Ectodermal cell (in vitro differentiated cells): ENCODE data around the gene COQ7.

Experiments used
- H3K27ac ChIP-seq: 2 replicates; pipeline ENCODE4 v1.7.0; 2013; ENCODE audit warnings: mild to moderate bottlenecking, low read depth, low read length; ENCODE audit not compliant: insufficient read depth, poor library complexity, severe bottlenecking
- H3K27me3 ChIP-seq: 2 replicates; pipeline ENCODE4 v1.7.0; 2013; ENCODE audit warnings: mild to moderate bottlenecking, low read length; ENCODE audit not compliant: insufficient read depth, control insufficient read depth, poor library complexity, severe bottlenecking
- H3K36me3 ChIP-seq: one replicate; pipeline ENCODE4 v1.7.0; 2013; ENCODE audit warnings: low read length; ENCODE audit not compliant: control insufficient read depth, insufficient read depth
- H3K4me1 ChIP-seq: one replicate; pipeline ENCODE4 v1.7.0; 2013; ENCODE audit warnings: low read length; ENCODE audit not compliant: control insufficient read depth, insufficient read depth
- H3K4me3 ChIP-seq: 2 replicates; pipeline ENCODE4 v1.7.0; 2013; ENCODE audit warnings: low read depth, low read length, control low read depth; ENCODE audit not compliant: insufficient read depth
- H3K9me3 ChIP-seq: 2 replicates; pipeline ENCODE4 v1.7.0; 2013; ENCODE audit warnings: mild to moderate bottlenecking, low read length, moderate library complexity; ENCODE audit not compliant: control insufficient read depth
- WGBS, 2 experiments: methylation state at CpG; one replicate each; pipeline ENCODE4 v1.1.7; 2013; ENCODE audit warnings: missing lambda C conversion rate in 2 of 2; 5-methylcytosine and 5-hydroxymethylcytosine counted together

Gene COQ7

DNA sequence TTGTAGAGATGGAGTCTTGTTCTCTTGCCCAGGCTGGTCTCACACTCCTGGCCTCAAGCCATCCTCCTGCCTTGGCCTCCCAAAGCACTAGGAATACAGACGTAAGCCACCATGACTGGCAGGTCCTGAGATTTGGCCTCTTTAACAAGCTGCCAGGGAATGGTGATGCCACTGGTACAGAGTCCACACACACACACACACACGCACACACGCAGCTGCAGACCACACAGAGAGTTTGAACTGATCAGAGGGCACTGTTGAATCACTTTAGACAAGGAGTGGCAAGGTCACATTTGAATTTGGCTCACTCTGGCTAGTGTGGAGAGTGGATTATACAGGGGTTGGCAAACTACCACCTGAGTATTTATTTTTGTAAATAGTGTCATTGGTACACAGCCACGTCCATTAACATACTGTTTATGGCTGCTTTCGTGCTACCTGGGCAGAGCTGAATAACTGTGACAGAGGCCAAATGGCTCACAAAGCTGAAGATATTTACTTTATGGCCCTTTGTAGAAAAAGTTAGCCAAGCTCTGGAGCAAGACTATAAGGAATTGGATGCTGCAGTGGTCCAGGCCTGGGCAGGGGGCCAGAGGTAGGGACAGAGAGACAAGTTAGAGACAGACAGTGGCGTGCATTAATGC is 56.2 kb downstream of the COQ7 start:
- Histone ChIP-seq H3K27me3 (no peaks in the 10 kb centered on the region), H3K36me3 (no peaks in the 10 kb centered on the region), H3K27ac (no peak overlapping the region), H3K4me3 (no peak overlapping the region), H3K9me3 (no peaks in the 10 kb centered on the region), H3K4me1 (no peaks in the 10 kb centered on the region)
- 91 to 97% methylated on average over 6 of the region's 6 CpGs for WGBS, 2 experiments

DNA sequence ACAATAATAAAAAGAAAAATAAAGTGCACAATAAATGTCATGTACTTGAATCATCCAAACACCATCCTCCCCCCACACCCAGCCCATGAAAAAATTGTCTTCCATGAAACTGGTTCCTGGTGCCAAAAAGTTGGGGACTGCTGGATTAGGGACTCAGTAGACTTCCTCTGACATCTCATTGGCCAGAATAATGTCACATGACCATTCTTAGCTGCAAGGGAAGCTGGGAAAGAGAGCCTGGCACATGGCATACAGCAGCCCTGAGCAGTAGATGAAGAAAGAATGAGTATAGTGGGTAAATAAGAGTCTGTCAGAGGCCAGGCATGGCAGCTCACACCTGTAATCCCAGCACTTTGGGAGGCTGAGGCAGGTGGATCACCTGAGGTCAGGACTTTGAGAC is 58.9 kb downstream of the COQ7 start:
- no peaks in the 10 kb centered on the region for H3K27me3 ChIP-seq
- H3K27ac ChIP-seq = no peak overlapping the region
- H3K4me3 ChIP-seq = no peak overlapping the region
- H3K4me1 ChIP-seq = no peaks in the 10 kb centered on the region
- no peaks in the 10 kb centered on the region for H3K9me3 ChIP-seq
- H3K36me3 ChIP-seq = no peaks in the 10 kb centered on the region

DNA sequence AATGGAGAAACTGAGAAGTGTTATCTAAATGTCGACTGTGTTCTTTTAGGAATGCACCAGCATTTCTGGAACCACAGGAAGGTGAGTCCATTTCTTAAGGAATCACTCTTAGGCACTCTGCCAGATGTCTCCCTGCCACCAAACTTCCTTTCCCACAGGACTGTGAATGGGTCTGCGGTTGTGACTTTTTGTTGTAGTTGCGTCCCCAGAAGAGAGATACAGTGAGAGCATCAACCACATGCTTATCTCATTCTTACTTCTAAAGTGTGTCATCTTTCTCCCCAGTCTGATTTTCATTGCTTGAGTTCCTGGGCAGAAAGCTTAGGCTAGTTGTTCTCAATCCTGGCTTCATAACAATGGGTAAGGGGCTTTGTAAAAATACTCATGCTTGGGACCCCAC is 59.8 kb downstream of the COQ7 start:
- Histone ChIP-seq H3K9me3 (no peaks in the 10 kb centered on the region), H3K27ac (no peak overlapping the region), H3K4me1 (no peaks in the 10 kb centered on the region), H3K27me3 (no peaks in the 10 kb centered on the region), H3K4me3 (no peak overlapping the region), H3K36me3 (no peaks in the 10 kb centered on the region)
- 95 to 96% methylated on average over 3 of the region's 3 CpGs for WGBS, 2 experiments

DNA sequence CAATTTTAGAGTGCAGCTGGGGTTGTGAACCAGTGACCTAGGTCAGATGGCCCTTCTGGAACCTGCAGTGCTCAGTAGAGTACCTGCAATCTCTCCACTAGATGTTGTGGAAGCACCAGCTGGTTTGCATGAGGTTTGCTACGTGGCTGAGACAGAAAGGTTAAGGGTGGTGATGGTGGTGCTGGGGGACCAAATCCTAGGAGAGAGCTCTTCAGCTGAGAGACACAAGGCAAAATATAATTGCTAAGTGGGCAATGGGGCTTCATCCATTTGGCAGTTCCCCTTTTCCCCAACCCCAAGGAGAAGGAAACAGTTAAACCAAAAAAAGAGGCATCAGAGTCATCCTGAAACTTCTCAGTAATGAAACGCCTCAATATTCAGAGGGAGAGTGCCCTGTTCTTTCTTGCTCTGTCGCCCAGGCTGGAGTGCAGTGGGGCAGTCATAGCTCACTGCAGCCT is 60.3 kb downstream of the COQ7 start:
- no peaks in the 10 kb centered on the region for H3K27me3 ChIP-seq
- H3K36me3 ChIP-seq = no peaks in the 10 kb centered on the region
- H3K27ac ChIP-seq = no peak overlapping the region
- no peaks in the 10 kb centered on the region for H3K9me3 ChIP-seq
- WGBS, 2 experiments = 91 to 92% methylated on average over 3 of the region's 3 CpGs
- H3K4me3 ChIP-seq = no peak overlapping the region
- H3K4me1 ChIP-seq = no peaks in the 10 kb centered on the region

DNA sequence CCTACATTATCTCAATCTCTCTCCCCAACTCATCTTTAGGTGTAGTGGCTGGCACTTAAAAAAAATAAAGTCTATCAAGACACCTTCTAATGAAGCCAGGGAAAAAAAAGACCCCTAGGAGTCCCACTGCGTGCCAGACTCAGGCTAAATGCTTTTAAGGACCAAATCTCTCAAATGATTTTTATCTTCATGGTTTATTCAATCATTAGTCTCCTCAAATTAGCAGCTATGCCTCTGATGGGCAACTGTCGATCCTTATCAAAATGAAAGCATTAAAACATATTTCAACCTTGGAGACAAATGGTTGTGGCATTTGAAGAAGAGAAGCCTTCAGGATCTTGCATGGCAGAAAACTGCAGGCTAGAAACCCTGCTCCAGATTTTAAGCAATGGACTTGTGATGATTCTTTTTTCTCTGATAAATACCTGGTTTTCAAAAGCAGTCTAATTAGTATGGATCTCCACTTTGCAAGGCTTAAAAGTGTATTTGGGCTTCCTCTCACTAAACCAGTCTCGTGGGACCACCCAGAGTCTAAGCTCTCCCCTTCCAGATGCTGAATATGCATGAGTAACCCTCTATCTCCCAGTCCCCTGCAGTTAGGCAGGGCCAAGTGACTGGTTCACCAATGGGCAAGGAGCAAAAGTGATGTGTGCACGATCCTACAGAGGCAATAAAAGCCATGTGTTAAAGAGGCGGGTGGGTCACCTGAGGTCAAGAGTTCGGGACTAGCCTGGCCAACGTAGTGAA is 61.2 kb downstream of the COQ7 start:
- no peaks in the 10 kb centered on the region for H3K4me1 ChIP-seq
- H3K9me3 ChIP-seq = no peaks in the 10 kb centered on the region
- 74 to 82% methylated on average over 5 to 7 of the region's 7 CpGs for WGBS, 2 experiments
- no peaks in the 10 kb centered on the region for H3K36me3 ChIP-seq
- H3K4me3 ChIP-seq = no peak overlapping the region
- H3K27ac ChIP-seq = no peak overlapping the region
- H3K27me3 ChIP-seq = no peaks in the 10 kb centered on the region
